Ectodermal cell (in vitro differentiated cells): Measurements from ENCODE around the gene ANKRD34B.
"Not testable (repeated sequence)": the region's sequence is repeated elsewhere in the genome, so short reads cannot be mapped to it uniquely, and the experiment has no call there.

Experiments
- H3K27ac ChIP-seq: 2 replicates; pipeline ENCODE4 v1.7.0; 2013; ENCODE audit warnings: mild to moderate bottlenecking, low read depth, low read length; ENCODE audit not compliant: insufficient read depth, poor library complexity, severe bottlenecking
- H3K27me3 ChIP-seq: 2 replicates; pipeline ENCODE4 v1.7.0; 2013; ENCODE audit warnings: mild to moderate bottlenecking, low read length; ENCODE audit not compliant: insufficient read depth, control insufficient read depth, poor library complexity, severe bottlenecking
- H3K36me3 ChIP-seq: one replicate; pipeline ENCODE4 v1.7.0; 2013; ENCODE audit warnings: low read length; ENCODE audit not compliant: control insufficient read depth, insufficient read depth
- H3K4me1 ChIP-seq: one replicate; pipeline ENCODE4 v1.7.0; 2013; ENCODE audit warnings: low read length; ENCODE audit not compliant: control insufficient read depth, insufficient read depth
- H3K4me3 ChIP-seq: 2 replicates; pipeline ENCODE4 v1.7.0; 2013; ENCODE audit warnings: low read depth, low read length, control low read depth; ENCODE audit not compliant: insufficient read depth
- H3K9me3 ChIP-seq: 2 replicates; pipeline ENCODE4 v1.7.0; 2013; ENCODE audit warnings: mild to moderate bottlenecking, low read length, moderate library complexity; ENCODE audit not compliant: control insufficient read depth
- WGBS, 2 experiments: methylation state at CpG; one replicate each; pipeline ENCODE4 v1.1.7; 2013; ENCODE audit warnings: missing lambda C conversion rate in 2 of 2; 5-methylcytosine and 5-hydroxymethylcytosine counted together

Gene ANKRD34B

DNA sequence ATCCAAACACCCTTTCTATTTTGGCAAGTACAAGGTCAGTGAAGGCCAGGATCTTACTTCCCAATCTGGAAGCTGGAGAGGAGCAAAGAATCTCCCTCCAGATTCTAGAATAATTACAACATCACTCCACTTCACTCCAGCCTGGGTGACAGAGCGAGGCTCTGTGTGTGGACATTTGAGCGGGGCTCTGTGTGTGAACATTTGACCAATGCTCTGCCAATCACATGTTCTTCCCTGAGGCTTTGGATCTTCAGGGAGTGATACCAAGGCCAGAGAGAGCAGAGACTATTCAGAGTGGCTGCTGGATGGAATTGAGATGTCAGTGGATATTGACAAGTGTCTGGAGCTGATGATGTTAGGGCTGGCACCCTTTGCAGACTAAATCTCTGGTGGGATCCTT is 24.7 kb upstream of the ANKRD34B start:
- Histone ChIP-seq H3K27me3 (no peaks in the 10 kb centered on the region), H3K36me3 (no peaks in the 10 kb centered on the region), H3K4me1 (no peaks in the 10 kb centered on the region), H3K27ac (no peak overlapping the region), H3K9me3 (no peaks in the 10 kb centered on the region), H3K4me3 (no peak overlapping the region)
- WGBS, 2 experiments: 93 to 97% methylated on average over 2 of the region's 2 CpGs

DNA sequence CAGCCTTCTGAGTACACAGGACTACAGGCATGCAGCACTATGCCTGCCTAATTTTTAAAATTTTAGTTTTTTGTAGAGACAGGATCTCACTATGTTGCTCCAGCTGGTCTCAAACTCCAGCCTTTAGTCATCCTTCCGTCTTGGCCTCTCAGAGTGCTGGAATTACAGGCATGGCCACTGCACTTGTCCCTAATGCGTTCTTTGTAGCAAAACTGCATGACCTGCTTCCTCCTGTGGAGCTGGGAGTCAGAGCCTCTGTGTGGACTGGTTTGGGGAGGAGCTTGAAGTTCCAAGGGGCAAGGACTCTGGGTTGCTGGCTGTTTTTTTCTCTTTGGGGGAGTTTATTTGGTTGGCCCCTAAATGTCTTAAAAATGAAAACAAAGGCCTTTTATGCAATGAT is 22.7 kb upstream of the ANKRD34B start:
- Histone ChIP-seq H3K4me1 (no peaks in the 10 kb centered on the region), H3K36me3 (no peaks in the 10 kb centered on the region), H3K4me3 (no peak overlapping the region), H3K27ac (no peak overlapping the region), H3K9me3 (no peaks in the 10 kb centered on the region), H3K27me3 (no peaks in the 10 kb centered on the region)
- 77 to 79% methylated on average over 2 of the region's 2 CpGs for WGBS, 2 experiments

DNA sequence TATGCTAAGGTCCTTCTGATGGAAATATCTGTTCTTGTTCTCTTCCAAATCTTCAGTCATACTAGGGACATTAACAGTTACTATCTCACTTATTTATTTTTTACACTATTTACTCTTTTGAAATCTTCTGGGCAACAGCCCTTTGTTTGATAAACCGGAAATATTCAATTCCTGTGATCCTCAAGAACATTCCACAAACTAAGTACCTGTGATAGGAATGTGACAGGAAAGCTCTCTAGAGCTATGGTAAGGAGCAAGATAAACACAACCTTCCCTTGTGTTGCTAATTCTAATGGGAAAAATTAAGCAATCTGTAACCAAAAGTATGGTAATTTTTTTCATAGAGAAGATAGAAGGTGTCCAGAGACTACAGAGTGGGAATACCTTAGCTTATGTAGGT is 22.0 kb upstream of the ANKRD34B start:
- H3K4me1 ChIP-seq: no peaks in the 10 kb centered on the region
- no peaks in the 10 kb centered on the region for H3K36me3 ChIP-seq
- 92% methylated on average over 1 of the region's 1 CpG; no CpG with 5 or more reads in 1 of the 2 experiments for WGBS, 2 experiments

DNA sequence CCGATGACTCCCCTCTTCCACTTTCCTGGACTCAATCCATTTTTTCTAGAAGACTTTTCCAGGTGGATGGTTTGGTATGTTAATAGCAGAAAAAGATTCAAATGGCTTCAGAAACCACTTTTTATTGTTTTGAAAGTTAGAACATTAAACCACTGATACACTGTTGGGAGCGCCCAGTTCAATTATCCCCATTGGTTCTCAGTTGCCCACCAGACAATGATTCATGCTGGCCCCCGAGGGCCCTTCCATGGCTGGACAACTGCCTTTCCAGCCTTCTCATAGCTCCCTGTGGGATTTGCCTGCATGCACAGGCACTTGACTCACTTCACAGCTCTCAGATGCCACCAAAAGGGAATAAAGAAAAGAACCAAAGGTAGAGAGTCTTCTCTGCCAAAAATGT is 21.3 kb upstream of the ANKRD34B start:
- H3K9me3 ChIP-seq: no peaks in the 10 kb centered on the region
- 94 to 98% methylated on average over 2 to 3 of the region's 3 CpGs for WGBS, 2 experiments

More for the DNA sequence above, 22.0 kb upstream of the ANKRD34B start:
- Histone ChIP-seq H3K9me3 (no peaks in the 10 kb centered on the region), H3K27me3 (no peaks in the 10 kb centered on the region), H3K27ac (no peak overlapping the region), H3K4me3 (no peak overlapping the region)

DNA sequence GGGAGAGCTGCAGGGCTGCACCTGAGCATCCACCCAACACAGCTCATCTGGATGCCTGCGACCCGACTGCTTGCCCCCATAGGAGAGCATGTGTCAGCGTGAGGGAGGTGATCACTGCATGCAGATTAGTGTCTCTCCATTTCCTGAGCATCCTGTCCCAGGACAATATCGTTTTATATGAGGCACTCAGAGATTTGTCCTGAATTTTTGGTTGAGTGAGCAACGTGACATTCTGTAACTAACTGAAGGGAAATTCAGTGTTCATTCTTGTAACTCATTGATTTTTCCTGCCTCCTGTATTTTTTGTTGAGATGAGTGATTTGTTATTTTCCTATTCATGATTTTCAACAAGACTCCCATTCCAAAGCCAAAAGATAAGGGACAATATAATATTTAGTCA is 20.7 kb upstream of the ANKRD34B start:
- no peaks in the 10 kb centered on the region for H3K9me3 ChIP-seq
- no peaks in the 10 kb centered on the region for H3K27me3 ChIP-seq
- no peak overlapping the region for H3K27ac ChIP-seq
- whole genome bisulfite sequencing, 2 experiments: 94 to 95% methylated on average over 5 of the region's 5 CpGs
- no peaks in the 10 kb centered on the region for H3K36me3 ChIP-seq
- H3K4me3 ChIP-seq: no peak overlapping the region
- no peaks in the 10 kb centered on the region for H3K4me1 ChIP-seq

More for the DNA sequence above, 21.3 kb upstream of the ANKRD34B start:
- no peaks in the 10 kb centered on the region for H3K4me1 ChIP-seq
- no peak overlapping the region for H3K27ac ChIP-seq
- no peaks in the 10 kb centered on the region for H3K27me3 ChIP-seq
- H3K36me3 ChIP-seq: no peaks in the 10 kb centered on the region
- H3K4me3 ChIP-seq: no peak overlapping the region

DNA sequence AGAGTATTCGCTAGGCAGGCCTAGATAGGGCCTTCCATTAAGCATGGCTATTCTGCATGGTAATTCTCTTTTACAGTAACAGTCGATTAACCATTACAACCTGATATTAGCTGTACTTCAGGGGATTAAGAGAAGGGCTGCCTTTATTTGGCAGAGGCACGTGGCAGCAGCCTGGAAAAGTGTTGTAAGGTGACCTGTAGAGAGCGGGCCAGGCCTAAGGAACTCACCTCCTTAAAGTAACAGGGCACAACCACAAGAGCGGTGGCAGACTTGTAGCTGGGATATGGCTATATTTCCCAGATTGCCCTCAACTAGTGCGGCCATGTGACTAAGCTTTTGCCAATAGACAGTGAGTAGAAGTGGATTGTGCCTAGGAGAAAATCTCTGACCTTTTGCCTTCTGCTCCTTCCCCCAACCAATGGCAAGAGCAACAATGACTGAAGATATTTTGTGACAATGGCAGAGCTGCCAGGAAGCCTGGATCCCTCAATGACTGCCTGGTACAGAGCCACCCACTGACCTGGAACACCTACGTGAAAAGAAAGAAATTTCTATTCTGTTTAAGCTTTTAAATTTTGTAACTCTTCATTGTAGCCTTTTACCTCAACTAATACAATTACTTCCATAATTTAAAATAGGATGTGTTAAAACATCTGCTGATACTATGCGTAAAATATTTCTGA is 18.9 kb upstream of the ANKRD34B start:
- no peaks in the 10 kb centered on the region for H3K36me3 ChIP-seq
- H3K27me3 ChIP-seq: no peaks in the 10 kb centered on the region
- no peak overlapping the region for H3K27ac ChIP-seq
- H3K9me3 ChIP-seq: no peaks in the 10 kb centered on the region
- WGBS, 2 experiments: 90% methylated on average over 8 of the region's 8 CpGs
- H3K4me3 ChIP-seq: no peak overlapping the region
- no peaks in the 10 kb centered on the region for H3K4me1 ChIP-seq

DNA sequence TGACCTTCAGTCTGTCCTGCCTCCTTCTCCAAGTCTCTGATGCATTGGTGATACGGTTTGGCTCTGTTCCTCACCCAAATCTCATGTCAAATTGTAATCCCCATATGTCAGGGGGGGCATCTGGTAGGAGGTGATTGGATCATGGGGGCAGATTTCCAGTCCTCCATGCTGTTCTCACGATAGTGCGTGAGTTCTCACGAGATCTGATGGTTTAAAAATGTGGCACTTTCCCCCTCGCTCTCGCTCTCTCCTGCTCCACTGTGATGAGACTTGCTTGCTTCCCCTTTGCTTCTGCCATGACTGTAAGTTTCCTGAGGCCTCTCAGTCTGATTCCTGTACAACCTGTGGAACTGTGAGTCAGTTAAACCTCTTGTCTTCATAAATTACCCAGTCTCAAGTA is 14.7 kb upstream of the ANKRD34B start:
- H3K27ac ChIP-seq: no peak overlapping the region
- 95% methylated on average over 6 of the region's 6 CpGs for WGBS, 2 experiments

DNA sequence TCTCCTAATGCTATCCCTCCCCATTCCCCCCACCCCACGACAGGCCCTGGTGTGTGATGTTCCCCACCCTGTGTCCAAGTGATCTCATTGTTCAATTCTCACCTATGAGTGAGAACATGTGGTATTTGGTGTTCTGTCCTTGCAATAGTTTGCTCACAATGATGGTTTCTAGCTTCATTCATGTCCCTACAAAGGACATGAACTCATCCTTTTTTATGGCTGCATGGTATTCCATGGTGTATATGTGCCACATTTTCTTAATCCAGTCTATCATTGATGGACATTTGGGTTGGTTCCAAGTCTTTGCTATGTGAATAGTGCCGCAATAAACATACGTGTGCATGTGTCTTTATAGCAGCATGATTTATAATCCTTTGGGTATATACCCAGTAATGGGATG is 10.2 kb upstream of the ANKRD34B start:
- H3K27ac ChIP-seq, H3K9me3 ChIP-seq, H3K4me3 ChIP-seq, H3K27me3 ChIP-seq, H3K36me3 ChIP-seq, H3K4me1 ChIP-seq: not testable (repeated sequence)
- WGBS, 2 experiments: 88 to 90% methylated on average over 1 to 3 of the region's 3 CpGs

More for the DNA sequence above, 14.7 kb upstream of the ANKRD34B start:
- Histone ChIP-seq H3K36me3 (no peaks in the 10 kb centered on the region), H3K4me3 (no peak overlapping the region), H3K27me3 (no peaks in the 10 kb centered on the region), H3K4me1 (no peaks in the 10 kb centered on the region), H3K9me3 (no peaks in the 10 kb centered on the region)

DNA sequence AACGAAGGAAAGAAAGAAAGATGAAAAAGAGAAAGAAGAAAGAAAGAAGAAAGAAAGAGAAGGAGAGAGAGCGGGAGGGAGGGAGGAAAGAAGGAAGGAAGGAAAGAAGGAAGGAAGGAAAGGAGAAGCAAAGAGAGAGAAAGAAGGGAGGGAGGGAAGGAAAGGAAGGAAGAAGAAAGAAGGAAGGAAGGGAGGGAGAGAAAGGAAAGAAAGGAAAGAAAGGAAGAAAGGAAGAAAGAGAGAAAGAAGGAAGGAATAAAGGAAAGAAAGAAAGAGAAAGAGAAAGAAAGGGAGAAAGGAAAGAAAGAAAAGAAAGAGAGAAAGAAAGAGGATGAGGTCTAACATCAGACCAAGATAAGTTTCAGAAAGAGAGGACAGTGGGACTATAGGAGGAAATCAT is 9.0 kb upstream of the ANKRD34B start:
- Histone ChIP-seq H3K4me1 (no peaks in the 10 kb centered on the region), H3K9me3 (no peaks in the 10 kb centered on the region), H3K36me3 (no peaks in the 10 kb centered on the region), H3K27ac (no peak overlapping the region), H3K27me3 (no peaks in the 10 kb centered on the region), H3K4me3 (no peak overlapping the region)
- WGBS, 2 experiments: 91 to 94% methylated on average over 2 of the region's 2 CpGs

DNA sequence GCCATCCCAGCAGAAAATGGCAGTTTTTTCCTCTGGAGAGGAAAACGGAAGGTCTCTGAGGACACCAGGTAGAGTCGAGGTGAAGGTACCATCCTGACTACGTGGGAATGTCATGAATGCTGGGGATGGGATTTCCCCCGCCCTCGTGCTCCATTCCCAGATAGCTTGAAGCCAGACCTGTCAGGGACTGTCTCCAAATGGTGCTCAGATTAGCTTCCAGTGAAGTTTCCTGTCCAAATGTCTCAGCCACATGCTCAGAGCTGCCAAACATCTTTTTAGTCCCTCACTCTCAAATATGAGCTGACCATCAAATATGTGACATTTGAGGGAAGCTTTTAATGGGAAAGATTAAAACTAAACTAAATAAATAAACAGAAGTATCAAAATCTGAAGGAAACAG is 7.6 kb upstream of the ANKRD34B start:
- no peaks in the 10 kb centered on the region for H3K9me3 ChIP-seq

DNA sequence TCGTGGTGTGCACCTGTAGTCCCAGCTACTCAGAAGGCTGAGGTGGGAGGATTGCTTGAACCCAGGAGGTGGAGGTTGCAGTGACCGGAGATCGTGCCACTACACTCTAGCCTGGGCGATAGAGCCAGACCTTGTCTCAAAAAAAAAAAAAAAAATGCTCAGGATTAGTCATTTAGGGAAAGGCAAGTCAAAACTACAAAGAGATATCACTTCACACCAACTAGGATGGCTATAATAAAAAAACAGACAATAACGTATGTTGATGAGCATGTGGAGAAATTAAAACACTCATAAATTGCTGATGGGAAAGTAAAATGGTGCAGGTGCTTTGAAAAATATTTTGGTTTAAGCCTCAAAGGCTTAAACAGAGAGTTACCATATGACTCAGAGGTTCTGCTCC is 6.3 kb upstream of the ANKRD34B start:
- Histone ChIP-seq H3K4me3 (no peak overlapping the region), H3K27me3 (peaks cover 21% of the 10 kb centered on the region)
- 84 to 90% methylated on average over 4 to 5 of the region's 5 CpGs for WGBS, 2 experiments

More for the DNA sequence above, 7.6 kb upstream of the ANKRD34B start:
- Histone ChIP-seq H3K27me3 (peaks cover 8% of the 10 kb centered on the region), H3K4me3 (no peak overlapping the region), H3K27ac (no peak overlapping the region), H3K36me3 (no peaks in the 10 kb centered on the region), H3K4me1 (no peaks in the 10 kb centered on the region)
- WGBS, 2 experiments: 60 to 61% methylated on average over 5 of the region's 5 CpGs

More for the DNA sequence above, 6.3 kb upstream of the ANKRD34B start:
- Histone ChIP-seq H3K36me3 (no peaks in the 10 kb centered on the region), H3K4me1 (no peaks in the 10 kb centered on the region), H3K9me3 (no peaks in the 10 kb centered on the region), H3K27ac (no peak overlapping the region)
